Endothelial cell of umbilical vein (primary cell): Measurements from ENCODE around the gene WFIKKN2. TPM values are rescaled to one million over a fixed set of nuclear protein-coding genes. Genes with fewer than 3 reads are reported as not detected.

ENCODE experiments used
- BruUV-seq: library from RNA; stranded (reverse); fragments of 400-500 nt; replicated peaks from 2 replicates; lab custom pipeline; 2021; lab: Mats Ljungman, UMichigan
- CTCF ChIA-PET: fragments of 300-600, 350-600 bp; sonication (Branson Sonifier 250); formaldehyde crosslinking; loops from one replicate; lab custom pipeline; 2021; ENCODE audit warnings: antibody characterized with exemption, inconsistent platforms; lab: Charles Lee
- POLR2A ChIA-PET: fragments of 300-600, 350-600 bp; sonication (Branson Sonifier 250); formaldehyde crosslinking; loops from one replicate; lab custom pipeline; 2021; ENCODE audit warnings: antibody characterized with exemption, inconsistent platforms; lab: Charles Lee
- DNase-seq: peaks from one replicate; pipeline ENCODE4 v3.0.0-alpha.2; 2011; ENCODE audit warnings: low read depth, low spot score
- FAIRE-seq: peaks from 2 replicates; lab custom pipeline; 2011; peaks lifted over from hg19 to GRCh38; lab: Jason Lieb, UNC
- H2AFZ ChIP-seq: 2 replicates; pipeline ENCODE4 v1.6.0; 2012; ENCODE audit warnings: low read depth, low read length, control low read depth, inconsistent platforms
- H3K27ac ChIP-seq: 2 replicates; pipeline ENCODE4 v1.5.1; 2011; ENCODE audit warnings: low read depth, mild to moderate bottlenecking, control low read depth, low read length, moderate library complexity; ENCODE audit not compliant: insufficient read depth
- H3K27me3 ChIP-seq, 2 experiments: 2 replicates each; pipeline versions ENCODE4 v1.6.0 to v1.6.1; 2011; ENCODE audit warnings: low read length in 2 of 2, mixed read lengths in 1 of 2; ENCODE audit not compliant: control insufficient read depth in 2 of 2, insufficient read depth in 2 of 2
- H3K36me3 ChIP-seq, 2 experiments: 2 replicates in 1 of 2; 3 replicates in 1 of 2; pipeline ENCODE4 v1.5.1; 2011; ENCODE audit warnings: low read length in 2 of 2, mild to moderate bottlenecking in 1 of 2, moderate library complexity in 1 of 2; ENCODE audit not compliant: control insufficient read depth in 2 of 2, insufficient read depth in 2 of 2; ENCODE audit errors: extremely low read depth in 1 of 2
- H3K4me1 ChIP-seq: 3 replicates; pipeline ENCODE4 v1.5.1; 2011; ENCODE audit warnings: mild to moderate bottlenecking, low read length; ENCODE audit not compliant: control insufficient read depth, insufficient read depth; ENCODE audit errors: extremely low read depth
- H3K4me2 ChIP-seq: 2 replicates; pipeline ENCODE4 v1.6.1; 2011; ENCODE audit warnings: low read length, control low read depth, mixed read lengths; ENCODE audit not compliant: insufficient read depth
- H3K4me3 ChIP-seq, 3 experiments: fragments of 200-600 bp in 1 of 3; sonication (generic), shearing (Covaris generic) in 1 of 3; replicated peaks in 1 of 3; 2 replicates each; pipeline ENCODE4 v1.5.1; 2011 to 2016; ENCODE audit warnings: control low read depth in 3 of 3, low read length in 3 of 3, mild to moderate bottlenecking in 2 of 3, inconsistent platforms in 1 of 3, low read depth in 1 of 3, moderate library complexity in 1 of 3; ENCODE audit not compliant: insufficient read depth in 1 of 3
- H3K79me2 ChIP-seq: 2 replicates; pipeline ENCODE4 v1.6.0; 2012; ENCODE audit warnings: low read length, inconsistent platforms; ENCODE audit not compliant: control insufficient read depth, insufficient read depth
- H3K9ac ChIP-seq: replicated peaks from 2 replicates; pipeline ENCODE3; 2011; ENCODE audit warnings: low read length, control low read depth; ENCODE audit not compliant: insufficient read depth; ENCODE audit errors: extremely low read depth
- H3K9me1 ChIP-seq: replicated peaks from 3 replicates; pipeline ENCODE4 v1.6.0; 2011; ENCODE audit warnings: mild to moderate bottlenecking, low read length; ENCODE audit not compliant: control insufficient read depth, insufficient read depth; ENCODE audit errors: extremely low read depth
- H3K9me3 ChIP-seq: replicated peaks from 2 replicates; pipeline ENCODE4 v1.5.1; 2012; ENCODE audit warnings: low read length, inconsistent platforms; ENCODE audit not compliant: control insufficient read depth, insufficient read depth
- H4K20me1 ChIP-seq: replicated peaks from 2 replicates; pipeline ENCODE3; 2011; ENCODE audit warnings: mild to moderate bottlenecking, low read length; ENCODE audit not compliant: control insufficient read depth, insufficient read depth; ENCODE audit errors: extremely low read depth
- EZH2 ChIP-seq: IDR thresholded peaks from 2 replicates; pipeline ENCODE4 v1.6.1; 2012; ENCODE audit warnings: borderline replicate concordance, low read depth, mild to moderate bottlenecking, moderate library complexity, low read length, inconsistent platforms; ENCODE audit not compliant: severe bottlenecking
- FOS ChIP-seq: IDR thresholded peaks from 2 replicates; pipeline ENCODE4 v1.6.1; 2011; ENCODE audit warnings: mild to moderate bottlenecking, low read length, moderate library complexity, borderline replicate concordance; ENCODE audit not compliant: insufficient read depth
- JUN ChIP-seq: IDR thresholded peaks from 2 replicates; pipeline ENCODE4 v1.6.1; 2011; ENCODE audit warnings: borderline replicate concordance, low read depth; ENCODE audit not compliant: insufficient read length, insufficient read depth
- MYC ChIP-seq: IDR thresholded peaks from one replicate; pipeline ENCODE4 v1.6.1; 2011; ENCODE audit warnings: mild to moderate bottlenecking, low read depth, low read length
- POLR2A ChIP-seq: IDR thresholded peaks from 2 replicates; pipeline ENCODE4 v1.6.1; 2012; ENCODE audit warnings: low read depth, mild to moderate bottlenecking, control low read depth, low read length
- POLR2AphosphoS5 ChIP-seq: IDR thresholded peaks from 2 replicates; pipeline ENCODE4 v1.6.1; 2012; ENCODE audit warnings: low read depth, mild to moderate bottlenecking, control low read depth, low read length, moderate library complexity; ENCODE audit not compliant: insufficient read depth
- dilution Hi-C: fragments of 300-500 bp; cut with MboI; formaldehyde crosslinking; loops from one replicate; pipeline ENCODE4 v1.15.0; 2019; ENCODE audit warnings: low sequenced_read_pairs; ENCODE audit not compliant: extremely low pct_ligation_motif_present
- intact Hi-C: fragments of 100-400 bp; cut with micrococcal nuclease; formaldehyde crosslinking; loops from one replicate; pipeline ENCODE4 v1.10.0; 2022
- polyA plus RNA-seq, 4 experiments: library from polyadenylated mRNA; depleted of rRNA in 3 of 4; stranded (reverse) in 3 of 4; unstranded in 1 of 4; fragments of >200 nt; gene quantifications; 2 replicates each; pipeline versions ENCODE4 v1.2.1 to v1.2.3, GENCODE V29; 2011 to 2012; ENCODE audit warnings: missing spikeins in 1 of 4
- total RNA-seq: library from RNA; stranded (reverse); gene quantifications from 2 replicates; pipeline ENCODE4 v1.2.3, GENCODE V29; 2021
- TF ChIP-seq, protein P1 (sequence below), 2 donors: IDR thresholded peaks; 1 replicate in 1 of 2; 2 replicates in 1 of 2; pipeline ENCODE4 v1.5.1; 2011; ENCODE audit warnings: low read length in 2 of 2, mild to moderate bottlenecking in 2 of 2, moderate library complexity in 2 of 2, control low read depth in 1 of 2, inconsistent platforms in 1 of 2, low read depth in 1 of 2; ENCODE audit not compliant: insufficient read depth in 1 of 2; ENCODE audit errors: extremely low read depth in 1 of 2
- TF ChIP-seq, protein P2 (sequence below): IDR thresholded peaks from 2 replicates; pipeline ENCODE4 v1.6.1; 2011; ENCODE audit not compliant: insufficient read depth, insufficient read length

WFIKKN2 gene
- total and polyA plus RNA-seq, 2 donors (not counting 3 experiments of a cell fraction or from before 2014, with no cell fraction given) = 0.03 TPM; not detected in 1

DNA sequence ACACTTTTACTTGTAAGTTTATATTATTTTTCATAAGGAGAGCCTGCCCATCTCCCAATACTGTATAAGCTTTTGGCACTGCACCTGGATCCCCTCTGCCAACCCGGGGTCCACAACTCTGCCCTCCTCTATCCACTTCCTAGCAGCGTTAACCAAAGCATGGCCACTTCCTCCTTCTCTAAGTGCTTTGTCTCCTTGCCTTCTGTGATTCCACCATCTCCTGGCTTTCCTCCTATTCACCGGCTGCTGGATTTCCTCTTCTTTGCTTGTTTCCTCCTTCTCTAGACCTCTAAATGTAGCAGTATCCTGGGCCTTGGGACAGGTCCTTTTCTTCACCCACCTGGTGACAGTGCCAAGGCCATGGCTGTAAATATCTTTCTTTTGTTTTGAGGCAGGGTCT lies 20.0 kb upstream of the WFIKKN2 start:
- BruUV-seq = no TSS peak

More for the DNA sequence above, 20.0 kb upstream of the WFIKKN2 start:
- Histone ChIP-seq H3K27ac (no peak overlapping the region), H3K79me2 (no peaks in the 10 kb centered on the region), H3K9me3 (no peaks in the 10 kb centered on the region), H3K9ac (no peak overlapping the region), H3K27me3 (peaks cover 0 to 8% of the 10 kb centered on the region in 2 experiments), H4K20me1 (no peaks in the 10 kb centered on the region), H3K4me1 (no peaks in the 10 kb centered on the region), H2AFZ (no peak overlapping the region), H3K4me2 (no peak overlapping the region), H3K9me1 (no peaks in the 10 kb centered on the region), H3K36me3 (no peaks in the 10 kb centered on the region), H3K4me3 (no peak overlapping the region)
- dilution Hi-C loops (no loop called here), intact Hi-C loops (no loop called here)
- CTCF ChIA-PET = interaction anchor here (1.1 to 4.3 kb wide), 4 partner anchors 9 to 141 kb away, joined by 3 to 19 read pairs (median 6); no protein-coding TSS in a partner anchor
- DNase-seq (no peak), FAIRE-seq (no peak)
- POLR2A ChIA-PET = no interaction called here
- TF ChIP-seq FOS (no peak), EZH2 (no peak), JUN (no peak), POLR2AphosphoS5 (no peak), MYC (no peak), POLR2A (no peak)
- TF ChIP-seq, protein P1, sequence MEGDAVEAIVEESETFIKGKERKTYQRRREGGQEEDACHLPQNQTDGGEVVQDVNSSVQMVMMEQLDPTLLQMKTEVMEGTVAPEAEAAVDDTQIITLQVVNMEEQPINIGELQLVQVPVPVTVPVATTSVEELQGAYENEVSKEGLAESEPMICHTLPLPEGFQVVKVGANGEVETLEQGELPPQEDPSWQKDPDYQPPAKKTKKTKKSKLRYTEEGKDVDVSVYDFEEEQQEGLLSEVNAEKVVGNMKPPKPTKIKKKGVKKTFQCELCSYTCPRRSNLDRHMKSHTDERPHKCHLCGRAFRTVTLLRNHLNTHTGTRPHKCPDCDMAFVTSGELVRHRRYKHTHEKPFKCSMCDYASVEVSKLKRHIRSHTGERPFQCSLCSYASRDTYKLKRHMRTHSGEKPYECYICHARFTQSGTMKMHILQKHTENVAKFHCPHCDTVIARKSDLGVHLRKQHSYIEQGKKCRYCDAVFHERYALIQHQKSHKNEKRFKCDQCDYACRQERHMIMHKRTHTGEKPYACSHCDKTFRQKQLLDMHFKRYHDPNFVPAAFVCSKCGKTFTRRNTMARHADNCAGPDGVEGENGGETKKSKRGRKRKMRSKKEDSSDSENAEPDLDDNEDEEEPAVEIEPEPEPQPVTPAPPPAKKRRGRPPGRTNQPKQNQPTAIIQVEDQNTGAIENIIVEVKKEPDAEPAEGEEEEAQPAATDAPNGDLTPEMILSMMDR (IDR thresholded peaks at IDR 0.05; ENCODE audit: extremely low read depth in 1 of 2, insufficient read depth in 1 of 2, low read depth in 1 of 2, low read length in 2 of 2) = no peak
- TF ChIP-seq, protein P2, sequence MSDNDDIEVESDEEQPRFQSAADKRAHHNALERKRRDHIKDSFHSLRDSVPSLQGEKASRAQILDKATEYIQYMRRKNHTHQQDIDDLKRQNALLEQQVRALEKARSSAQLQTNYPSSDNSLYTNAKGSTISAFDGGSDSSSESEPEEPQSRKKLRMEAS = no peak
